Tongue (tissue), 2 donors: ENCODE data around the gene FMO4. TPM values are rescaled to one million over a fixed set of nuclear protein-coding genes. Genes with fewer than 3 reads are reported as not detected.
"Not testable (repeated sequence)": the region's sequence is repeated elsewhere in the genome, so short reads cannot be mapped to it uniquely, and the experiment has no call there.

Experiments
- DNase-seq: peaks from one replicate; pipeline ENCODE4 v3.0.0-alpha.2; 2015
- total RNA-seq: library from RNA; depleted of rRNA; stranded (reverse); fragments of >200 nt; gene quantifications from one replicate; pipeline ENCODE4 v1.2.3, GENCODE V29; 2014

Gene FMO4
- total RNA-seq, 1 donor from 2014 or later, result 10.2 TPM

- peak; percentile 15 for DNase-seq
Observed at GRCh38 chr1:171334024-171334640, 20.1 kb downstream of the FMO4 start.

GRCh38 chr1:171335964-171336363 lies 22.0 kb downstream of the FMO4 start:
- no peak for DNase-seq

DNA sequence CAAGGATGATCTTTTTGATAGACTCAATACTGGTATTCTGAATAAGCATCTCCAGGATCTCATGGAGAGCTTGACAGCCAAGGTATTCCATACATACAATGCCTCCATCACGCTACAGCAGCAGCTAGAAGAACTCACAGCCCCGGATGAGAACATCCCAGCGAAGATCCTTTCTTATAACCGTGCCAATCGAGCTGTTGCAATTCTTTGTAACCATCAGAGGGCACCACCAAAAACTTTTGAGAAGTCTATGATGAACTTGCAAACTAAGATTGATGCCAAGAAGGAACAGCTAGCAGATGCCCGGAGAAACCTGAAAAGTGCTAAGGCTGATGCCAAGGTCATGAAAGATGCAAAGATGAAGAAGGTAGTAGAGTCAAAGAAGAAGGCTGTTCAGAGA lies 25.4 kb downstream of the FMO4 start:
- not testable (repeated sequence) for DNase-seq

DNA sequence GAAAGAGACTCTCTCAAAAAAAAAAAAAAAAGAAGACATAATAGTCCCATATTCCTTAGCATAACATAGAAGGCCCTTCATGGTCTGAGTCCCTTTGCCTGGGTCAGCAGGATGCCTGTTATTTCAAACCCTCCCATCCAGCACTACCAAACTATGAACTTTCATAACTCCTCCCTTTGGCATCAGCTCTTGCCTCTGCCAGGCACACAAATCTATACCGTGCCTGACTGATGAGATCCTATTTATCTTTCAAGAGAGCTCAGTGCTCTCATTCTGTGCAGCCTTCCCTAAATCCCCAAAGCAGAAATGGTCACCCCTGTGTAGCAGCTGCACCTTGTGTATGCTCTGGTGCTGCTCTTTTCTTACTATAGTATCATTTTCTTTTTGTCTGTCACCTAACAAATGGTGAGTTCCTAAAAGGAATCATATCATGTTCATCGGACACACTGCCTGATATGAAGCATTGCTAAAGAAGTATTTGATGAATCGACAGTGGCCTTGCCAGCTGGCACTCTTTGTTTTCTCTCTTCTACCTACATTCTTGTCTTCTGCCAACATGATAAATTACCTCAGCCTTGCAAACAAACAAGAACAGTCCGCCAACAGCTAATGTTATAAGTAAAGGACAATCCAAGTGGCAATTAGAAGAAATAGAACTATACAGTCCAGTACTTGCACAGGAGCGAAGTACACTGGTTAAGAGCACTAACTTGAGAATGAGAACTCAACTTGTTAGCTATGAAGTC lies 29.9 kb downstream of the FMO4 start:
- no peak for DNase-seq

DNA sequence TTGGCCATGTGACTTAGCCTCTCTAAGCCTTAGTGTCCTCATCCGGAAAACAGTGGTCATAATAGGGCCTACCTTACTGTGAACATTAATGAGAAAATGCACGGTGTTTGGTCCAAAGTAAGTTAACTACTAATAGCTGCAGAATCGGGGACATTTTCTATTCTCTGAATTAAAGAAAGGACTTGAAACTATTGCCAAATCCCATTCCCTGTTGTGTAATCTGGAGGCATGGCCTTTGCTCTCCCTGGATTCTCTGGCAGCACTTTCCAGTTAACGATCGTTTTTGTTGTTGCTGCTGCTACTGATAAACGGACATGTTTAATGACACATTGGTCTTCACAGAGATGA lies 30.5 kb downstream of the FMO4 start:
- DNase-seq, result no peak

DNA sequence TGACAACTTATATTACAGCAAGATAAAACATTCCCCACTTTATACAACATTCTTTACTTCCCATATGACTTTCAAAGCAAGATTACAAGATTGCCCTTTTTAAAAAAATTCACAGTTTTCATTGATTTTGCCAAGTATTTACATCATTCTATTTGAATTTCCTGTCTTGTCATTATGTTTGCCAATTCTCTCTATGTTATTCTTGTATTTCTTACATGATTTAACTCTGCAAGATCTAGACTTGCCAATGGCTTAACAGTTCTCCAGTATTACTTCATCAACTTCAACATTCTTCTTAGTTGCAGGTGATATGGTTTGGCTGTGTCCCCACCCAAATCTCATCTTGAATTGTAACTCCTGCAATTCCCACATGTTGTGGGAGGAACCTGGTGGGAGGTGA lies 31.6 kb downstream of the FMO4 start:
- peak; percentile 19 for DNase-seq

- DNase-seq, result no peak
Observed at GRCh38 chr1:171346881-171347280, 32.9 kb downstream of the FMO4 start.

GRCh38 chr1:171350594-171350993 lies 36.6 kb downstream of the FMO4 start:
- no peak for DNase-seq

DNA sequence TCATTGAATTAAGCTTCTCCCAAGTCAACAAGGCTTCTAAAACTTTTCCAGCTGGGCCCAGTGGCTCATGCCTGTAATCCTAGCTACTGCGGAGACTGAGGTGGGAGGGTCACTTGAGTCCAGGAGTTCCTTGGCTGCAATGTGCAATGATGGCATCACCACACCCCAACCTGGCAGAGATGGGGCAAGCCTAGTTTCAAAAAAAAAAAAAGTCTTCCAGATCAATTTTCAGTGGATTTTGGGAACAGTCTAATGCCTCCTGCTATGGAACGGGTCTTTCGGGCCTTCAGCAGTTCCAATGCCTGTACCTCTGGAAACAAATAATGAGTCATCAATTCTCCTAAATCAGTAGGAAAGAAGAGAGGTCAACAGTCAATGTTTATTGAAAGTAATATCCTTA lies 38.0 kb downstream of the FMO4 start:
- DNase-seq, result no peak

DNA sequence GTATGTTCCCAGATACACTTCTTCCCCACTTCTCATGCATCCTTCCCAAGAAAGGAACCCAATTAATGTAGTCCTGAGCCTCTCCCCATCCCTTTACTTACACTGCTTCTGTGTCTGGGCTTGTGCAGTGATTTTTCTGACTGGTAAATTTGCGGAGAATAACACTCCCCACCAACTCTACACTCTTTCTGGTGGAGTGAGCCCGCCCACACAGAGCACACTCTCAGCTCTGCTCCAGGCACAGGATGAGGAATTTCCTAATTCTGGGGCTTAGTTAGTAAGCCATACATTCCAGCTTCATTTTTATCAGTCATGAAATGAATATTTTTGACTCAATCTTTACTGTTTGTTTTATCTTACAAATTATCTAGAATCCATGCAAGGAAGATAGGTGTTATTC lies 38.6 kb downstream of the FMO4 start:
- DNase-seq, result no peak

DNA sequence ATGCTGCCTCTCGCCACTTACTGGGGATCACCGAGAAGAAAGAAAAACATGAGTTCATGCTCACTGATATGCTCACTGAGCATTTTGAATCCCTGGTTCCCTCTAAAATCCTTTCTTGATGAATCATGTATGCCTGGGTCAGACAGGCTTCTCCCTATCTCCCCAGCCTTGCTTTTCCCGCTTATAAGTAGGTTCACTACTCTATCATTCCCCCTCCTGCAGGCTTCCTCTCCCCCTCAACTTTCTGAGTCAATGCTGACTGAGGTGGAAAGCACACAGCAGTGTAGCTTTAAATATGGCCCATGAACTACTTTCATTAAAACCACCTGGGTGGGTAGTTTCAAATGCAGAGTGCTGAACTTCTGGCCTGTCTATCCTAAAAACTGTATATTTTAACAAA lies 41.7 kb downstream of the FMO4 start:
- no peak for DNase-seq

- DNase-seq, result no peak
Observed at GRCh38 chr1:171357179-171357578, 43.2 kb downstream of the FMO4 start.

DNA sequence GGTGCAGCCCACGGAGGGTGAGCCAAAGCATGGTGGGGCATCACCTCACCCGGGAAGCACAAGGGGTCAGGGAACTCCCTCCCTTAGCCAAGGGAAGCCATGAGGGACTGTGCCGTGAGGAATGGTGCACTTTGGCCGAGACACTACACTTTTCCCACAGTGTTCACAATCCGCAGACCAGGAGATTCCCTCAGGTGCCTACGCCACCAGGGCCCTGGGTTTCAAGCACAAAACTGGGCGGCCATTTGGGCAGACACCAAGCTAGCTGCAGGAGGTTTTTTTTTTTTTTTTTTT lies 45.3 kb downstream of the FMO4 start:
- not testable (repeated sequence) for DNase-seq

- not testable (repeated sequence) for DNase-seq
Observed at GRCh38 chr1:171359731-171360527, 45.9 kb downstream of the FMO4 start.

DNA sequence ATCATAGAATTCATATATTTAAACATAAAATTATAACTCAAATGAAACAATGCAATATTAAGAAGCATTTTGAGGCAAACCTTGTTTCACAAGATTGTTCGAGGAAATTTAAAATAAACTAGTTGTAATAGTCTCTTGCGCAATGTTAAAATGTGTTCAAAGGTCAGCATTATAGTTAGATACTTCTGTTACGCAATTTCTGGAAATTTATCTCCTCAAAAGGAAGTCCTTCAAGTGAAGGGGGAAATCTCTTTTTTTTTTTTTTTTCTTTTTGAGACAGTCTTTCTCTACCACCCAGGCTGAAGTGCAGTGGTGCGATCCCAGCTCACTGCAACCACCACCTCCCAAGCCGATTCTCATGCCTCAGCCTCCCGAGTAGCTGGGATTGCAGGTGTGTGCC lies 52.1 kb downstream of the FMO4 start:
- DNase-seq, result no peak

- no peak for DNase-seq
Observed at GRCh38 chr1:171366816-171367215, 52.8 kb downstream of the FMO4 start.

- DNase-seq, result no peak
Observed at GRCh38 chr1:171367436-171367835, 53.5 kb downstream of the FMO4 start.

DNA sequence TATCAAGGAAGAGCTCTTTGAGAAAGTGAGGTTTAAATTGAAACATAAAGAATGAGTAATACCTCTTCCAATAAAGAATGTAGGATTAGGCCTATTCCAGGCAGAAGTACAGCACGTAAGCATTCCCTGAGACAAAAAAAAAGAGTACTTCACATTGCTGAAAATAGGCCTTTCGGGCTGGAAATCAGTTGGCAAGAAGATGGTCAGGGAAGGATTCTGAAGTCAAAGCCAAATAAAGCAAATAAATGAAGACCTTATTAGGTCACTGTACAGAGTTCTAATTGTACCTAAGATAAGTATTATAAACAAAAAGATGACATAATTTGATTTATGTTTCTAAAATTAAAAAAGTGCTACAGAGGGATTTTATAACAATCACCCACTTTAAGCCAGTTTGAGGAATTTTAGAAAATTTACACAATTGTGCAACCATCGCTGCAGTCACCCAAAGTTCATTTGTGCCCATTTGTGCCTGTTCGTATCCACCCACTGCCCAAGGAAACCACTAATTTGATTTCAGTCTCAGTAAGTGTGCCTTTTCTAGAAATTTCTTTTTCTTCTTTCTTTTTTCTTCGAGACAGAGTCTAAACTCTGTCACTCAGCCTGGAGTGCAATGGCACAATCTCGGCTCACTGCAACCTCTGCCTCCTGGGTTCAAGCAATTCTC lies 58.6 kb downstream of the FMO4 start:
- DNase-seq, result no peak

GRCh38 chr1:171373357-171374122 lies 59.6 kb downstream of the FMO4 start:
- not testable (repeated sequence) for DNase-seq

DNA sequence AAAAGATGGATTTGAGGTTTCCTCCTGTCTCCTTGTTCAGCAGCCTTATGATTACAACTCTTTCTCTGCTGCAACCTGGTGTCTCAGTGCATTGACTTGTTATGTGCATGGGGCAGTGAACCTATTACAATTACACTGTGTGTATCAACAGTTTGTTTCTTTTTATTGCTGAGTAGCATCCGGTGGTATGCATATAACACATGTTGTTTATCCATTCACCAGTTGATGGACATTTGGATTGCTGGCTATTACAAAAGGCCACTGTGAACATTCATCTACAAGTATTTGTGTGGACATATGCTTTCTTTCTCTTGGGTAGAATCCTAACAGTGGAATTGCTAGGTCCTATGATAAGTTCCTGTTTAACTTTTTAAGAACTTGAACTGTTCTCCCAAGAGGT lies 65.9 kb downstream of the FMO4 start:
- DNase-seq, result no peak

DNA sequence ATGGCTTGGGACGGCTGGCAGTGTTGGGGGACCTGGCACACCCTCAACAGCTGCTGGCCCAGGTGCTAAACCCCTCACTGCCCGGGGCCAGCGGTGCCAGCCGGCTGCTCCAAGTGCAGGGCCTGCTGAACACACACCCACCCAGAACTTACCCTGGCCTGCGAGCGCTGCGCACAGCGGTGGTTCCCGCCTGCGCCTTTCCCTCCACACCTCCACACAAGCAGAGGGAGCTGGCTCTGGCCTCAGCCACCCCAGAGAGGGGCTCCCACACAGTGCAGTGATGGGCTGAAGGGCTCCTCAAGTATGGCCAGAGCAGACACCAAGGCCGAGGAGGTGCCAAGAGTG lies 67.9 kb downstream of the FMO4 start:
- no peak for DNase-seq

DNA sequence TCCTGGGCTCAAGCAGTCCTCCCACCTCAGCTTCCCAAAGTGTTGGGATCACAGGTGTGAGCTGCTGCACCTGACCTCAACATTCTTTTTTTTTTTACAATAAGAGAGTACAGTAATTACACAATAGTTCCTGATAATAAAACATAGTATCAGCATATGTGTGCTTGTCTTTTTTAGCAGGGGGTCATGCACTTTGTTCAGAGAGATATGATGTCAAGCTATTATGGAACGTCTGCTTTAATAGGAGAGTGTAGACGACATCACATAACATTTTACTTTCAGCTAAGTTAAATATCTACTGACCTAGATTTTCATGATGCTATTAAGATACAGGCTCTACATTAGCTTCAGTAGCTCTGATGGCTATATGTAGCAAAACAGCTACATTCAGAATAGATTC lies 70.5 kb downstream of the FMO4 start:
- no peak for DNase-seq
